SIG-M5 (cell line): ENCODE results near the gene FBXO24.

Experiments
- DNase-seq: peaks from one replicate; lab custom pipeline; 2025; lab: John Stamatoyannopoulos, UW

The FBXO24 gene

GRCh38 chr7:100620804-100621203, 34.7 kb downstream of the FBXO24 start:
- DNase-seq, result no peak

- DNase-seq, result no peak
Observed at GRCh38 chr7:100621554-100621953, 35.4 kb downstream of the FBXO24 start.

- no peak for DNase-seq
Observed at GRCh38 chr7:100623951-100624824, 38.1 kb downstream of the FBXO24 start.

GRCh38 chr7:100626055-100626454, 39.9 kb downstream of the FBXO24 start:
- DNase-seq, result no peak

- DNase-seq, result peak; percentile 9
Observed at GRCh38 chr7:100626530-100627237, 40.6 kb downstream of the FBXO24 start.

GRCh38 chr7:100627238-100627549, 41.1 kb downstream of the FBXO24 start:
- DNase-seq, result no peak

GRCh38 chr7:100629117-100629716, 43.1 kb downstream of the FBXO24 start:
- DNase-seq, result no peak

- DNase-seq, result no peak
Observed at GRCh38 chr7:100630066-100630465, 43.9 kb downstream of the FBXO24 start.

GRCh38 chr7:100632951-100633717, 47.0 kb downstream of the FBXO24 start:
- DNase-seq, result no peak

- DNase-seq, result no peak
Observed at GRCh38 chr7:100639995-100640516, 53.9 kb downstream of the FBXO24 start.

- DNase-seq, result no peak
Observed at GRCh38 chr7:100640517-100641440, 54.7 kb downstream of the FBXO24 start.

GRCh38 chr7:100641463-100641859, 55.3 kb downstream of the FBXO24 start, which contains the start of gene TFR2:
Gene TFR2, minus strand, starts transcription at chr7:100641552. Its CDS starts 43 bp downstream, at chr7:100641509.
- DNase-seq, result no peak

- no peak for DNase-seq
Observed at GRCh38 chr7:100641860-100642533, 55.9 kb downstream of the FBXO24 start.

- no peak for DNase-seq
Observed at GRCh38 chr7:100642534-100642907, 56.4 kb downstream of the FBXO24 start.

- DNase-seq, result no peak
Observed at GRCh38 chr7:100649826-100650565, 63.9 kb downstream of the FBXO24 start.
